Hepatocyte (in vitro differentiated cells): Measurements from ENCODE around the gene NGLY1. TPM values are rescaled to one million over a fixed set of nuclear protein-coding genes. Genes with fewer than 3 reads are reported as not detected.

ENCODE experiments used
- DNase-seq: peaks from one replicate; pipeline ENCODE4 v3.0.0-alpha.2; 2016; ENCODE audit warnings: low spot score
- H2AFZ ChIP-seq: fragments of 200-600 bp; sonication (generic); 2 replicates; pipeline ENCODE4 v1.6.0; 2016; ENCODE audit warnings: antibody characterized with exemption, mild to moderate bottlenecking
- H3K27ac ChIP-seq: fragments of 200-600 bp; sonication (generic); 2 replicates; pipeline ENCODE4 v1.5.1; 2016; ENCODE audit warnings: mild to moderate bottlenecking
- H3K27me3 ChIP-seq: fragments of 200-600 bp; sonication (generic); 2 replicates; pipeline ENCODE4 v1.6.1; 2016
- H3K36me3 ChIP-seq: fragments of 200-600 bp; sonication (generic); replicated peaks from 2 replicates; pipeline ENCODE4 v1.5.1; 2016; ENCODE audit warnings: low read depth; ENCODE audit not compliant: insufficient read depth
- H3K4me1 ChIP-seq: fragments of 200-600 bp; sonication (generic); 2 replicates; pipeline ENCODE4 v1.5.1; 2016; ENCODE audit warnings: mild to moderate bottlenecking, moderate library complexity; ENCODE audit not compliant: insufficient read depth
- H3K4me2 ChIP-seq: fragments of 200-600 bp; sonication (generic); 2 replicates; pipeline ENCODE4 v1.6.0; 2016
- H3K4me3 ChIP-seq: fragments of 200-600 bp; sonication (generic); 2 replicates; pipeline ENCODE4 v1.5.1; 2016; ENCODE audit warnings: mild to moderate bottlenecking
- H3K79me2 ChIP-seq: fragments of 200-600 bp; sonication (generic); 2 replicates; pipeline ENCODE4 v1.6.0; 2017; ENCODE audit warnings: mild to moderate bottlenecking
- H3K9me2 ChIP-seq: fragments of 200-600 bp; sonication (generic); replicated peaks from 2 replicates; pipeline ENCODE4 v1.6.0; 2017; ENCODE audit warnings: mild to moderate bottlenecking; ENCODE audit not compliant: insufficient read depth
- H3K9me3 ChIP-seq: fragments of 200-600 bp; sonication (generic); 2 replicates; pipeline ENCODE4 v1.5.1; 2016; ENCODE audit warnings: low read depth, mild to moderate bottlenecking
- H4K20me1 ChIP-seq: fragments of 200-600 bp; sonication (generic); 2 replicates; pipeline ENCODE4 v1.6.0; 2016; ENCODE audit warnings: mild to moderate bottlenecking; ENCODE audit not compliant: insufficient read depth, poor library complexity, severe bottlenecking
- CTCF ChIP-seq: fragments of 200-600 bp; sonication (generic); IDR thresholded peaks from 2 replicates; pipeline ENCODE4 v1.5.1; 2016; ENCODE audit warnings: antibody characterized with exemption, mild to moderate bottlenecking; ENCODE audit not compliant: poor library complexity
- EZH2 ChIP-seq: fragments of 200-600 bp; sonication (generic); IDR thresholded peaks from 2 replicates; pipeline ENCODE4 v1.6.1; 2016; ENCODE audit warnings: antibody characterized with exemption, mild to moderate bottlenecking, borderline replicate concordance
- EZH2phosphoT487 ChIP-seq: fragments of 200-600 bp; sonication (generic); IDR thresholded peaks from one replicate; pipeline ENCODE4 v1.6.1; 2018; ENCODE audit warnings: antibody characterized with exemption, mild to moderate bottlenecking, low read depth, moderate library complexity; ENCODE audit not compliant: unreplicated experiment, severe bottlenecking
- WGBS: methylation state at CpG from one replicate; pipeline ENCODE4 v1.1.6; 2016; ENCODE audit warnings: low lambda C conversion rate; ENCODE audit errors: missing lambda C conversion rate; 5-methylcytosine and 5-hydroxymethylcytosine counted together
- polyA plus RNA-seq: library from polyadenylated mRNA; unstranded; fragments of >200 nt; fragmentation: Nextera tagmentation; extraction: Ambion mirVana; gene quantifications from 2 replicates; pipeline ENCODE4 v1.2.1, GENCODE V29; 2016
- total RNA-seq: library from RNA; depleted of rRNA; stranded (reverse); fragments of >200 nt; gene quantifications from 2 replicates; pipeline ENCODE4 v1.2.3, GENCODE V29; 2014

The NGLY1 gene
- total and polyA plus RNA-seq, 2 experiments from 2014 or later: 32.7 to 34.7 TPM

GRCh38 chr3:25803833-25804232 lies 20.6 kb upstream of the NGLY1 start:
- H3K9me3 ChIP-seq: no peaks in the 10 kb centered on the region
- DNase-seq: no peak
- TF ChIP-seq EZH2phosphoT487 (no peak), EZH2 (no peak), CTCF (no peak)
- no peaks in the 10 kb centered on the region for H3K27me3 ChIP-seq
- H3K79me2 ChIP-seq: no peaks in the 10 kb centered on the region
- no peak overlapping the region for H3K4me2 ChIP-seq
- 80% methylated on average over 2 of the region's 2 CpGs for WGBS
- H3K36me3 ChIP-seq: no peaks in the 10 kb centered on the region
- H3K9me2 ChIP-seq: no peaks in the 10 kb centered on the region
- no peaks in the 10 kb centered on the region for H4K20me1 ChIP-seq
- H3K4me1 ChIP-seq: no peaks in the 10 kb centered on the region
- H2AFZ ChIP-seq: no peak overlapping the region
- H3K27ac ChIP-seq: no peak overlapping the region
- H3K4me3 ChIP-seq: no peak overlapping the region

- no peaks in the 10 kb centered on the region for H4K20me1 ChIP-seq
- no peak for DNase-seq
- H3K4me2 ChIP-seq: no peak overlapping the region
- H3K9me3 ChIP-seq: no peaks in the 10 kb centered on the region
- TF ChIP-seq CTCF (no peak), EZH2 (no peak), EZH2phosphoT487 (no peak)
- WGBS: 87% methylated on average over 3 of the region's 3 CpGs
- no peaks in the 10 kb centered on the region for H3K36me3 ChIP-seq
- no peaks in the 10 kb centered on the region for H3K9me2 ChIP-seq
- H2AFZ ChIP-seq: no peak overlapping the region
- no peaks in the 10 kb centered on the region for H3K27me3 ChIP-seq
- H3K79me2 ChIP-seq: no peaks in the 10 kb centered on the region
- no peaks in the 10 kb centered on the region for H3K4me1 ChIP-seq
- no peak overlapping the region for H3K4me3 ChIP-seq
- H3K27ac ChIP-seq: no peak overlapping the region
These were observed 18.5 kb upstream of the NGLY1 start for GRCh38 chr3:25801786-25802185.

- H3K4me1 ChIP-seq: peaks cover 6% of the 10 kb centered on the region
- H3K9me3 ChIP-seq: no peaks in the 10 kb centered on the region
- H3K27me3 ChIP-seq: no peaks in the 10 kb centered on the region
- no peaks in the 10 kb centered on the region for H3K79me2 ChIP-seq
- TF ChIP-seq EZH2 (no peak), EZH2phosphoT487 (no peak), CTCF (no peak)
- no peaks in the 10 kb centered on the region for H3K9me2 ChIP-seq
- peak within 1 kb of the TSS; percentile 70 for H3K27ac ChIP-seq
- WGBS: 46% methylated on average over 54 of the region's 56 CpGs
- H3K36me3 ChIP-seq: no peaks in the 10 kb centered on the region
- H3K4me2 ChIP-seq: peak within 1 kb of the TSS; percentile 71
- DNase-seq: peak; percentile 84
- peak within 1 kb of the TSS; percentile 36 for H3K4me3 ChIP-seq
- no peaks in the 10 kb centered on the region for H4K20me1 ChIP-seq
- peak within 1 kb of the TSS; percentile 73 for H2AFZ ChIP-seq
These were observed 6.6 kb upstream of the NGLY1 start, which contains the start of gene OXSM for GRCh38 chr3:25789596-25790556. TSS of gene OXSM (plus strand) at chr3:25790090. CDS start at chr3:25791021, 931 bp downstream.
